Stimulated activated CD4-positive, alpha-beta T cell treated with anti-CD3 and anti-CD28 coated beads, Interleukin-4, amount 100 ng/mL, for 1 hour (primary cell): ENCODE data around the gene ADORA2A.

Source experiments
- DNase-seq: peaks from one replicate; pipeline ENCODE4 v3.0.0-alpha.2; 2020

ADORA2A gene

GRCh38 chr22:24427500-24428164, at the start of gene ADORA2A:
Gene ADORA2A (plus strand): TSS chr22:24427599. CDS start chr22:24433405, 5,806 bp downstream.
- peak; percentile 83 for DNase-seq

GRCh38 chr22:24379536-24379935, 47.9 kb upstream of the ADORA2A start:
- DNase-seq = no peak

GRCh38 chr22:24380220-24380904, 47.0 kb upstream of the ADORA2A start:
- no peak for DNase-seq

- DNase-seq = no peak
These were observed 46.5 kb upstream of the ADORA2A start for GRCh38 chr22:24380905-24381230.

- no peak for DNase-seq
These were observed 44.3 kb upstream of the ADORA2A start for GRCh38 chr22:24383061-24383460.

GRCh38 chr22:24384131-24384530, 43.3 kb upstream of the ADORA2A start:
- no peak for DNase-seq

- DNase-seq = no peak
These were observed 40.4 kb upstream of the ADORA2A start for GRCh38 chr22:24386937-24387471.

- no peak for DNase-seq
These were observed 37.7 kb upstream of the ADORA2A start for GRCh38 chr22:24389680-24390079.

GRCh38 chr22:24390156-24390555, 37.2 kb upstream of the ADORA2A start:
- no peak for DNase-seq

- no peak for DNase-seq
These were observed 36.8 kb upstream of the ADORA2A start for GRCh38 chr22:24390576-24390975.

GRCh38 chr22:24391836-24392217, 35.6 kb upstream of the ADORA2A start:
- no peak for DNase-seq

GRCh38 chr22:24392218-24392931, 35.0 kb upstream of the ADORA2A start:
- no peak for DNase-seq

GRCh38 chr22:24393012-24393559, 34.3 kb upstream of the ADORA2A start:
- no peak for DNase-seq

- no peak for DNase-seq
These were observed 33.6 kb upstream of the ADORA2A start for GRCh38 chr22:24393848-24394247.

- DNase-seq = no peak
These were observed 33.1 kb upstream of the ADORA2A start for GRCh38 chr22:24394254-24394653.

GRCh38 chr22:24398409-24398808, 29.0 kb upstream of the ADORA2A start:
- DNase-seq = no peak

GRCh38 chr22:24400034-24400725, 27.2 kb upstream of the ADORA2A start:
- no peak for DNase-seq

- DNase-seq = no peak
These were observed 26.4 kb upstream of the ADORA2A start for GRCh38 chr22:24400726-24401596.

GRCh38 chr22:24401931-24402367, 25.4 kb upstream of the ADORA2A start:
- no peak for DNase-seq

- no peak for DNase-seq
These were observed 24.8 kb upstream of the ADORA2A start for GRCh38 chr22:24402460-24403192.

- DNase-seq = no peak
These were observed 24.1 kb upstream of the ADORA2A start for GRCh38 chr22:24403346-24403745.
